Keratinocyte (primary cell): ENCODE data around the gene PNPLA7.

Experiments
- CTCF ChIP-seq, 3 experiments: IDR thresholded peaks in 1 of 3; conservative IDR thresholded peaks in 1 of 3; optimal IDR thresholded peaks in 1 of 3; 2 replicates in 2 of 3; 3 replicates in 1 of 3; pipeline versions ENCODE3 to v1.5.1; 2011; ENCODE audit warnings: low read length in 3 of 3, mild to moderate bottlenecking in 3 of 3, moderate library complexity in 2 of 3, control low read depth in 1 of 3, inconsistent platforms in 1 of 3; ENCODE audit not compliant: insufficient read depth in 2 of 3; ENCODE audit errors: extremely low read depth in 1 of 3
- EZH2 ChIP-seq: IDR thresholded peaks from one replicate; pipeline ENCODE4 v1.6.1; 2012; ENCODE audit warnings: inconsistent platforms, mild to moderate bottlenecking, low read length, moderate library complexity

DNA sequence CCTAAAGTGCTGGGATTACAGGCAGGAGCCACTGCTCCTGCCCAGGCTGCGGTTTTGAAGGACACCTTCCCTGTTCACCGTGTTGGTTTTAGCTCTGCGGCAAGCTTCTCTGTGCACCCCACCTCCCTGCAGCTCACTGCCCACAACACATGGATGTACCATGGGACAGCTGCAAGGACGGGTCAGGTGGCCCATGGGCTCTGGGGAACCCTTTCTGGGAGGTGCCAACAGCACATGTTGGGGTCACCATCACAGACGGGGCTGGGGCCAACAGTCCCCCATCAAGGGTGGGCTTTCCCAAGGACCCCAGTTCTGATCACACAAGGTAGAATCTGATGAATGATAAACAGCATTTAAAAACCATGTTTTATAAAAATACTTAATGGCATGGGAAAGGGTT is 134.8 kb downstream of the PNPLA7 start:
- TF ChIP-seq CTCF (optimal IDR thresholded peaks at IDR 0.05 in 1 of 3, IDR thresholded peaks at IDR 0.05 in 1 of 3, conservative IDR thresholded peaks at IDR 0.05 in 1 of 3; ENCODE audit: extremely low read depth in 1 of 3, insufficient read depth in 2 of 3, low read length in 3 of 3) (no peak), EZH2 (no peak)
